GM12878 (cell line): ENCODE results near the gene ZKSCAN8.

Source experiments
- EZH2 ChIP-seq: IDR thresholded peaks from 2 replicates; pipeline ENCODE4 v1.6.1; 2012; ENCODE audit warnings: low read depth, mild to moderate bottlenecking, control low read depth, inconsistent platforms, low read length, borderline replicate concordance; ENCODE audit not compliant: control insufficient read depth
- GABPA ChIP-seq: IDR thresholded peaks from 2 replicates; pipeline ENCODE4 v1.6.1; 2014; ENCODE audit warnings: antibody characterized with exemption, low read depth, mild to moderate bottlenecking, inconsistent platforms
- POLR2AphosphoS5 ChIP-seq: IDR thresholded peaks from 2 replicates; pipeline ENCODE4 v1.6.1; 2011; ENCODE audit warnings: mild to moderate bottlenecking, low read length, inconsistent platforms
- RAD21 ChIP-seq: IDR thresholded peaks from 2 replicates; pipeline ENCODE4 v1.6.1; 2011; ENCODE audit warnings: mild to moderate bottlenecking, low read depth, low read length, moderate library complexity; ENCODE audit not compliant: insufficient read depth
- TF ChIP-seq, protein P1 (sequence below), 3 experiments: IDR thresholded peaks in 2 of 3; conservative IDR thresholded peaks in 1 of 3; 2 replicates each; pipeline ENCODE4 v1.5.1; 2011; ENCODE audit warnings: low read depth in 3 of 3, low read length in 3 of 3, mild to moderate bottlenecking in 3 of 3, control low read depth in 2 of 3, moderate library complexity in 2 of 3, inconsistent platforms in 1 of 3, mixed read lengths in 1 of 3; ENCODE audit not compliant: control insufficient read depth in 2 of 3, insufficient read depth in 1 of 3; ENCODE audit errors: extremely low read depth in 1 of 3

DNA sequence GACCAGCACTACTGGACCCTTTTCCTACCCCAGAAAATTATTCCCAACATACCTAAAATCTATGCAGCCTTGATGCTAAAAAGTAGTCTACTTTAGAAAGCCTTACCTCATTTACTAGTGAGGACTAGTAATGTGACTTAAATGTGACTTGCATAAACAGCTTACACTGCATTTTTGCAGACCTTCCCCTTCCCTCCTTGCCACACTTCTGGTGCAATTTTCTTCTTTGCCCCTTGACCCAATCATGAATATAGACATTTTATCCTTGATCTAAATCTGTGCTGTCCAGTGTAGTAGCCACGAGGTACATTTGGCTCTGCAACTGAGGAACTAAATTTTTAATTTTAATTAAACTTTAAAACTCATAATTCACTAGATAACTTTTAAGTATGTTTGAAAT, 7.0 kb upstream of the ZKSCAN8 start:
- TF ChIP-seq GABPA = no peak
- TF ChIP-seq, protein P1, sequence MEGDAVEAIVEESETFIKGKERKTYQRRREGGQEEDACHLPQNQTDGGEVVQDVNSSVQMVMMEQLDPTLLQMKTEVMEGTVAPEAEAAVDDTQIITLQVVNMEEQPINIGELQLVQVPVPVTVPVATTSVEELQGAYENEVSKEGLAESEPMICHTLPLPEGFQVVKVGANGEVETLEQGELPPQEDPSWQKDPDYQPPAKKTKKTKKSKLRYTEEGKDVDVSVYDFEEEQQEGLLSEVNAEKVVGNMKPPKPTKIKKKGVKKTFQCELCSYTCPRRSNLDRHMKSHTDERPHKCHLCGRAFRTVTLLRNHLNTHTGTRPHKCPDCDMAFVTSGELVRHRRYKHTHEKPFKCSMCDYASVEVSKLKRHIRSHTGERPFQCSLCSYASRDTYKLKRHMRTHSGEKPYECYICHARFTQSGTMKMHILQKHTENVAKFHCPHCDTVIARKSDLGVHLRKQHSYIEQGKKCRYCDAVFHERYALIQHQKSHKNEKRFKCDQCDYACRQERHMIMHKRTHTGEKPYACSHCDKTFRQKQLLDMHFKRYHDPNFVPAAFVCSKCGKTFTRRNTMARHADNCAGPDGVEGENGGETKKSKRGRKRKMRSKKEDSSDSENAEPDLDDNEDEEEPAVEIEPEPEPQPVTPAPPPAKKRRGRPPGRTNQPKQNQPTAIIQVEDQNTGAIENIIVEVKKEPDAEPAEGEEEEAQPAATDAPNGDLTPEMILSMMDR (IDR thresholded peaks at IDR 0.05 in 2 of 3, conservative IDR thresholded peaks at IDR 0.05 in 1 of 3; ENCODE audit: control insufficient read depth in 2 of 3, extremely low read depth in 1 of 3, insufficient read depth in 1 of 3, low read depth in 3 of 3, low read length in 3 of 3) = no peak
- no peak for TF ChIP-seq EZH2
- TF ChIP-seq POLR2AphosphoS5 = no peak
- no peak for TF ChIP-seq RAD21
